SJSA1 (cell line): ENCODE measurements around the gene LTN1. TPM values are rescaled to one million over a fixed set of nuclear protein-coding genes. Genes with fewer than 3 reads are reported as not detected.
"Not testable (repeated sequence)": the region's sequence is repeated elsewhere in the genome, so short reads cannot be mapped to it uniquely, and the experiment has no call there.

ENCODE experiments used
- DNase-seq, 2 experiments: peaks; one replicate each; pipeline ENCODE4 v3.0.0-alpha.2; 2015 to 2020; ENCODE audit warnings: low spot score in 2 of 2, low read depth in 1 of 2
- H3K27ac ChIP-seq: fragments of 250-450 bp; sonication (Bioruptor Pico); 2 replicates; pipeline ENCODE4 v1.5.1; 2020; ENCODE audit warnings: mild to moderate bottlenecking, moderate library complexity
- H3K27me3 ChIP-seq: fragments of 250-450 bp; sonication (Bioruptor Pico); replicated peaks from 2 replicates; pipeline ENCODE4 v1.5.1; 2020; ENCODE audit warnings: mild to moderate bottlenecking, moderate library complexity
- H3K36me3 ChIP-seq: fragments of 250-450 bp; sonication (Bioruptor Pico); 2 replicates; pipeline ENCODE4 v1.5.1; 2020; ENCODE audit warnings: mild to moderate bottlenecking
- H3K4me1 ChIP-seq: fragments of 250-450 bp; sonication (Bioruptor Pico); replicated peaks from 2 replicates; pipeline ENCODE4 v1.6.1; 2021; ENCODE audit warnings: mild to moderate bottlenecking
- H3K4me3 ChIP-seq: fragments of 250-450 bp; sonication (Bioruptor Pico); 2 replicates; pipeline ENCODE4 v1.5.1; 2020; ENCODE audit warnings: mild to moderate bottlenecking
- H3K9me3 ChIP-seq: fragments of 250-450 bp; sonication (Bioruptor Pico); replicated peaks from 2 replicates; pipeline ENCODE4 v1.5.1; 2020; ENCODE audit warnings: mild to moderate bottlenecking
- total RNA-seq: library from RNA; depleted of rRNA; stranded (reverse); fragments of >200 nt; shearing (Covaris generic); gene quantifications from 2 replicates; pipeline ENCODE4 v1.2.3, GENCODE V29; 2014

Gene LTN1
- total RNA-seq, 1 experiment from 2014 or later, result 31.0 TPM

- DNase-seq, result no peak
- no peaks in the 10 kb centered on the region for H3K27me3 ChIP-seq
- no peaks in the 10 kb centered on the region for H3K9me3 ChIP-seq
- H3K4me1 ChIP-seq, result no peaks in the 10 kb centered on the region
- no peak overlapping the region for H3K27ac ChIP-seq
- peaks cover 43% of the 10 kb centered on the region for H3K36me3 ChIP-seq
- no peak overlapping the region for H3K4me3 ChIP-seq
These were observed 60.0 kb downstream of the LTN1 start for GRCh38 chr21:28932717-28933116.

- not testable (repeated sequence) for H3K4me3 ChIP-seq, H3K9me3 ChIP-seq, H3K27ac ChIP-seq, H3K4me1 ChIP-seq, H3K27me3 ChIP-seq, DNase-seq
- peaks cover 44% of the 10 kb centered on the region for H3K36me3 ChIP-seq
These were observed 60.8 kb downstream of the LTN1 start for GRCh38 chr21:28931708-28932372.

GRCh38 chr21:28928578-28929420, 63.9 kb downstream of the LTN1 start:
- Histone ChIP-seq H3K36me3 (peaks cover 22% of the 10 kb centered on the region; the same call in 1 of the 2 replicates), H3K4me1 (no peaks in the 10 kb centered on the region), H3K9me3 (no peaks in the 10 kb centered on the region), H3K27ac (no peak overlapping the region), H3K27me3 (no peaks in the 10 kb centered on the region), H3K4me3 (no peak overlapping the region)
- no peak for DNase-seq

- no peak overlapping the region for H3K4me3 ChIP-seq
- H3K27me3 ChIP-seq, result no peaks in the 10 kb centered on the region
- DNase-seq, result no peak
- H3K9me3 ChIP-seq, result no peaks in the 10 kb centered on the region
- no peak overlapping the region for H3K27ac ChIP-seq
- no peaks in the 10 kb centered on the region for H3K4me1 ChIP-seq
- peaks cover 16% of the 10 kb centered on the region; the same call in 1 of the 2 replicates for H3K36me3 ChIP-seq
These were observed 65.5 kb downstream of the LTN1 start for GRCh38 chr21:28927130-28927529.

- no peak overlapping the region for H3K4me3 ChIP-seq
- no peaks in the 10 kb centered on the region for H3K27me3 ChIP-seq
- 0 out of 2 replicates have a peak, but pooled peaks cover 2% of the 10 kb centered on the region for H3K36me3 ChIP-seq
- no peaks in the 10 kb centered on the region for H3K9me3 ChIP-seq
- H3K27ac ChIP-seq, result no peak overlapping the region
- H3K4me1 ChIP-seq, result no peaks in the 10 kb centered on the region
- DNase-seq, result no peak
These were observed 69.2 kb downstream of the LTN1 start for GRCh38 chr21:28923439-28923975.

- Histone ChIP-seq H3K36me3 (no peaks in the 10 kb centered on the region), H3K27ac (no peak overlapping the region), H3K27me3 (no peaks in the 10 kb centered on the region), H3K9me3 (no peaks in the 10 kb centered on the region), H3K4me1 (no peaks in the 10 kb centered on the region), H3K4me3 (no peak overlapping the region)
- DNase-seq, result no peak
These were observed 70.3 kb downstream of the LTN1 start for GRCh38 chr21:28922368-28922767.

- Histone ChIP-seq H3K27ac (no peak overlapping the region), H3K4me3 (no peak overlapping the region), H3K4me1 (no peaks in the 10 kb centered on the region), H3K9me3 (no peaks in the 10 kb centered on the region), H3K27me3 (no peaks in the 10 kb centered on the region; the same call in 1 of the 2 replicates), H3K36me3 (no peaks in the 10 kb centered on the region)
- DNase-seq, result no peak
These were observed 76.4 kb downstream of the LTN1 start for GRCh38 chr21:28916150-28916893.

GRCh38 chr21:28913071-28913470, 79.6 kb downstream of the LTN1 start:
- DNase-seq, result no peak
- no peaks in the 10 kb centered on the region; the same call in 1 of the 2 replicates for H3K27me3 ChIP-seq
- H3K27ac ChIP-seq, result no peak overlapping the region
- H3K4me3 ChIP-seq, result no peak overlapping the region
- H3K36me3 ChIP-seq, result no peaks in the 10 kb centered on the region
- no peaks in the 10 kb centered on the region for H3K9me3 ChIP-seq
- no peaks in the 10 kb centered on the region for H3K4me1 ChIP-seq

GRCh38 chr21:28910280-28910887, 82.3 kb downstream of the LTN1 start:
- Histone ChIP-seq H3K27ac (no peak overlapping the region), H3K4me1 (no peaks in the 10 kb centered on the region), H3K9me3 (no peaks in the 10 kb centered on the region), H3K4me3 (no peak overlapping the region), H3K36me3 (no peaks in the 10 kb centered on the region), H3K27me3 (no peaks in the 10 kb centered on the region; the same call in 1 of the 2 replicates)
- no peak for DNase-seq

GRCh38 chr21:28908351-28908750, 84.3 kb downstream of the LTN1 start:
- Histone ChIP-seq H3K27me3 (no peaks in the 10 kb centered on the region), H3K36me3 (no peaks in the 10 kb centered on the region), H3K4me3 (no peak overlapping the region), H3K9me3 (no peaks in the 10 kb centered on the region), H3K4me1 (no peaks in the 10 kb centered on the region), H3K27ac (no peak overlapping the region)
- DNase-seq, result no peak

GRCh38 chr21:28906841-28907240, 85.8 kb downstream of the LTN1 start:
- no peak for DNase-seq
- Histone ChIP-seq H3K27me3 (no peaks in the 10 kb centered on the region), H3K4me3 (no peak overlapping the region), H3K4me1 (no peaks in the 10 kb centered on the region), H3K36me3 (no peaks in the 10 kb centered on the region), H3K9me3 (no peaks in the 10 kb centered on the region), H3K27ac (no peak overlapping the region)

- DNase-seq, result no peak
- Histone ChIP-seq H3K4me1 (no peaks in the 10 kb centered on the region), H3K36me3 (no peaks in the 10 kb centered on the region), H3K27ac (no peak overlapping the region), H3K9me3 (no peaks in the 10 kb centered on the region), H3K4me3 (no peak overlapping the region), H3K27me3 (no peaks in the 10 kb centered on the region)
These were observed 86.4 kb downstream of the LTN1 start for GRCh38 chr21:28906236-28906635.

GRCh38 chr21:28904961-28905435, 87.7 kb downstream of the LTN1 start:
- no peaks in the 10 kb centered on the region for H3K27me3 ChIP-seq
- no peak overlapping the region for H3K4me3 ChIP-seq
- H3K36me3 ChIP-seq, result no peaks in the 10 kb centered on the region
- H3K27ac ChIP-seq, result no peak overlapping the region
- no peak for DNase-seq
- H3K4me1 ChIP-seq, result no peaks in the 10 kb centered on the region
- no peaks in the 10 kb centered on the region for H3K9me3 ChIP-seq
